Measurements from ENCODE around the gene PRAC1. TPM values are rescaled to one million over a fixed set of nuclear protein-coding genes. Genes with fewer than 3 reads are reported as not detected.

PRAC1 gene
- total RNA-seq, 1 experiment from 2014 or later = not detected

- ChIA-PET POLR2A (no interaction called here), CTCF (interaction anchor here (1.7 kb wide), 1 partner anchor 41 kb away, joined by 5 read pairs; no protein-coding TSS in a partner anchor)
- H3K9ac ChIP-seq (ENCODE audit: low read length) = no peak overlapping the region
Measured at GRCh38 chr17:48749621-48750553, 27.6 kb upstream of the PRAC1 start.

GRCh38 chr17:48748718-48749566 lies 26.6 kb upstream of the PRAC1 start:
- ATAC-seq (no peak), DNase-seq (ENCODE audit: low read depth, low spot score) (no peak)
- no peaks in the 10 kb centered on the region for H3K36me3 ChIP-seq (ENCODE audit: control insufficient read depth in 1 of 2, insufficient read depth in 2 of 2, low read length in 2 of 2)
- H3K4me1 ChIP-seq (ENCODE audit: control insufficient read depth in 1 of 2, insufficient read depth in 2 of 2, low read length in 2 of 2) = peaks cover 0 to 4% of the 10 kb centered on the region in 2 experiments; a peak in 1 of 4 replicates
- H3K9ac ChIP-seq (ENCODE audit: low read length) = no peak overlapping the region
- H3K9me2 ChIP-seq (ENCODE audit: insufficient read depth) = no peaks in the 10 kb centered on the region
- H3K4me3 ChIP-seq (replicated peaks in 1 of 2; ENCODE audit: low read depth in 1 of 2, low read length in 2 of 2) = no peak overlapping the region
- no peak overlapping the region for H3K4me2 ChIP-seq (ENCODE audit: low read length)
- intact Hi-C loops (cut with micrococcal nuclease) = no loop called here
- no peak overlapping the region for H2AFZ ChIP-seq (ENCODE audit: low read depth, low read length, poor library complexity, severe bottlenecking)
- no TSS peak for BruUV-seq (replicated peaks)
- no peak overlapping the region for H3K27ac ChIP-seq (ENCODE audit: low read depth, low read length)
- no peaks in the 10 kb centered on the region for H3K79me2 ChIP-seq (ENCODE audit: insufficient read depth, low read length)
- ChIA-PET RAD21 (ENCODE audit: low non-redundant PET in 1 of 2, low total read pairs in 2 of 2, uncharacterized antibody in 2 of 2, unreplicated experiment in 2 of 2) (no interaction called here), CTCF (no interaction called here), POLR2A (no interaction called here)
- H3K9me3 ChIP-seq (ENCODE audit: control insufficient read depth in 1 of 2, insufficient read depth in 1 of 2, low read depth in 1 of 2, low read length in 2 of 2) = no peaks in the 10 kb centered on the region
- peaks cover 26% of the 10 kb centered on the region for H3K27me3 ChIP-seq (ENCODE audit: insufficient read depth, low read length)
- no peaks in the 10 kb centered on the region for H4K20me1 ChIP-seq (ENCODE audit: insufficient read depth)
- TF ChIP-seq, protein P1, sequence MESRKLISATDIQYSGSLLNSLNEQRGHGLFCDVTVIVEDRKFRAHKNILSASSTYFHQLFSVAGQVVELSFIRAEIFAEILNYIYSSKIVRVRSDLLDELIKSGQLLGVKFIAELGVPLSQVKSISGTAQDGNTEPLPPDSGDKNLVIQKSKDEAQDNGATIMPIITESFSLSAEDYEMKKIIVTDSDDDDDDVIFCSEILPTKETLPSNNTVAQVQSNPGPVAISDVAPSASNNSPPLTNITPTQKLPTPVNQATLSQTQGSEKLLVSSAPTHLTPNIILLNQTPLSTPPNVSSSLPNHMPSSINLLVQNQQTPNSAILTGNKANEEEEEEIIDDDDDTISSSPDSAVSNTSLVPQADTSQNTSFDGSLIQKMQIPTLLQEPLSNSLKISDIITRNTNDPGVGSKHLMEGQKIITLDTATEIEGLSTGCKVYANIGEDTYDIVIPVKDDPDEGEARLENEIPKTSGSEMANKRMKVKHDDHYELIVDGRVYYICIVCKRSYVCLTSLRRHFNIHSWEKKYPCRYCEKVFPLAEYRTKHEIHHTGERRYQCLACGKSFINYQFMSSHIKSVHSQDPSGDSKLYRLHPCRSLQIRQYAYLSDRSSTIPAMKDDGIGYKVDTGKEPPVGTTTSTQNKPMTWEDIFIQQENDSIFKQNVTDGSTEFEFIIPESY (IDR thresholded peaks at IDR 0.05; ENCODE audit: extremely low read depth, insufficient replicate concordance, low read length) = no peak
- no peak for TF ChIP-seq ZFX (IDR thresholded peaks at IDR 0.05)
- TF ChIP-seq CBX3 (IDR thresholded peaks at IDR 0.05; ENCODE audit: low read depth) = no peak
- TF ChIP-seq SIN3A (IDR thresholded peaks at IDR 0.05; ENCODE audit: low read depth) = no peak
- TF ChIP-seq EZH2 (IDR thresholded peaks at IDR 0.05) = no peak
- TF ChIP-seq RAD21 (IDR thresholded peaks at IDR 0.05; ENCODE audit: low read depth) = no peak
- TF ChIP-seq CEBPB (IDR thresholded peaks at IDR 0.05; ENCODE audit: low read depth) = no peak
- no peak for TF ChIP-seq TCF7L2 (IDR thresholded peaks at IDR 0.05; ENCODE audit: borderline replicate concordance, extremely low read depth, insufficient read depth, insufficient read length)
- no peak for TF ChIP-seq SRF (IDR thresholded peaks at IDR 0.05; ENCODE audit: low read depth)
- TF ChIP-seq SP1 (IDR thresholded peaks at IDR 0.05; ENCODE audit: low read depth) = no peak
- TF ChIP-seq FOSL1 (IDR thresholded peaks at IDR 0.05; ENCODE audit: low read depth) = no peak
- no peak for TF ChIP-seq YY1 (IDR thresholded peaks at IDR 0.05; ENCODE audit: extremely low read depth, insufficient replicate concordance, low read depth, low read length)

More at GRCh38 chr17:48749621-48750553, 27.6 kb upstream of the PRAC1 start:
- Histone ChIP-seq H3K4me2 (ENCODE audit: low read length) (no peak overlapping the region), H4K20me1 (ENCODE audit: insufficient read depth) (no peaks in the 10 kb centered on the region), H3K36me3 (ENCODE audit: control insufficient read depth in 1 of 2, insufficient read depth in 2 of 2, low read length in 2 of 2) (no peaks in the 10 kb centered on the region), H3K27me3 (ENCODE audit: insufficient read depth, low read length) (peaks cover 22% of the 10 kb centered on the region), H3K4me1 (ENCODE audit: control insufficient read depth in 1 of 2, insufficient read depth in 2 of 2, low read length in 2 of 2) (peaks cover 0 to 7% of the 10 kb centered on the region in 2 experiments; a peak in 1 of 4 replicates), H3K9me3 (ENCODE audit: control insufficient read depth in 1 of 2, insufficient read depth in 1 of 2, low read depth in 1 of 2, low read length in 2 of 2) (no peaks in the 10 kb centered on the region), H3K9me2 (ENCODE audit: insufficient read depth) (no peaks in the 10 kb centered on the region), H3K27ac (ENCODE audit: low read depth, low read length) (no peak overlapping the region), H3K4me3 (replicated peaks in 1 of 2; ENCODE audit: low read depth in 1 of 2, low read length in 2 of 2) (no peak overlapping the region), H2AFZ (ENCODE audit: low read depth, low read length, poor library complexity, severe bottlenecking) (no peak overlapping the region), H3K79me2 (ENCODE audit: insufficient read depth, low read length) (no peaks in the 10 kb centered on the region)
- RAD21 ChIA-PET (ENCODE audit: low non-redundant PET in 1 of 2, low total read pairs in 2 of 2, uncharacterized antibody in 2 of 2, unreplicated experiment in 2 of 2) = no interaction called here
- ATAC-seq = no peak
- intact Hi-C loops (cut with micrococcal nuclease) = no loop called here
- TF ChIP-seq CEBPB (IDR thresholded peaks at IDR 0.05; ENCODE audit: low read depth) = no peak
- no TSS peak for BruUV-seq (replicated peaks)
- no peak for DNase-seq (ENCODE audit: low read depth, low spot score)
